Measurements from ENCODE around the gene RAD51AP1. TPM values are rescaled to one million over a fixed set of nuclear protein-coding genes. Genes with fewer than 3 reads are reported as not detected.

The RAD51AP1 gene
- total and polyA plus RNA-seq, 9 donors, result 0.53 to 3.4 (median 1.6) TPM

DNA sequence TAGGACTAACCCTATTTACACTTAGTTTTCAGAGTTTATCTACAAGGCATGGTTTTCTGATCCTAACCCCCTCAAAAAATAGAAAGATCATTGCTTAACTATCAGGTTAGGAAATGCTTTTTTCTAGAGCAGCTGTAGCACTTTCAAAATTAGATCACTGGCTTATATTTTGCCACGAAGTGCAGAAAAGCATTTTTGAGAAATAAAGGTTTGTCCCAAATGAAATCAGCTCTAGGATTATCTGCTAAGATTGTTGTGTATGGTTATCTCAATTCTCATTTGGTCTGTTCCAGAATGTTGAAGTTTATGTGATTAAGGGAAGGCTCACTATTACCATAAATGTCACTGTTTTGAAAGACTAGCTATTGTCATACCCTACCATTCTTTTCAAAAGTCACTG lies 13.5 kb downstream of the RAD51AP1 start:
- H3K9me3 ChIP-seq, result no peaks in the 10 kb centered on the region
- no peaks in the 10 kb centered on the region for H3K36me3 ChIP-seq
- TF ChIP-seq, protein P1, sequence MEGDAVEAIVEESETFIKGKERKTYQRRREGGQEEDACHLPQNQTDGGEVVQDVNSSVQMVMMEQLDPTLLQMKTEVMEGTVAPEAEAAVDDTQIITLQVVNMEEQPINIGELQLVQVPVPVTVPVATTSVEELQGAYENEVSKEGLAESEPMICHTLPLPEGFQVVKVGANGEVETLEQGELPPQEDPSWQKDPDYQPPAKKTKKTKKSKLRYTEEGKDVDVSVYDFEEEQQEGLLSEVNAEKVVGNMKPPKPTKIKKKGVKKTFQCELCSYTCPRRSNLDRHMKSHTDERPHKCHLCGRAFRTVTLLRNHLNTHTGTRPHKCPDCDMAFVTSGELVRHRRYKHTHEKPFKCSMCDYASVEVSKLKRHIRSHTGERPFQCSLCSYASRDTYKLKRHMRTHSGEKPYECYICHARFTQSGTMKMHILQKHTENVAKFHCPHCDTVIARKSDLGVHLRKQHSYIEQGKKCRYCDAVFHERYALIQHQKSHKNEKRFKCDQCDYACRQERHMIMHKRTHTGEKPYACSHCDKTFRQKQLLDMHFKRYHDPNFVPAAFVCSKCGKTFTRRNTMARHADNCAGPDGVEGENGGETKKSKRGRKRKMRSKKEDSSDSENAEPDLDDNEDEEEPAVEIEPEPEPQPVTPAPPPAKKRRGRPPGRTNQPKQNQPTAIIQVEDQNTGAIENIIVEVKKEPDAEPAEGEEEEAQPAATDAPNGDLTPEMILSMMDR (IDR thresholded peaks at IDR 0.05), result no peak
- TF ChIP-seq EP300 (IDR thresholded peaks at IDR 0.05) (no peak), POLR2A (IDR thresholded peaks at IDR 0.05) (no peak)
- no peaks in the 10 kb centered on the region for H3K4me1 ChIP-seq (ENCODE audit: insufficient read depth)
- intact Hi-C loops (cut with DNase I), result no loop called here
- H3K27me3 ChIP-seq, result no peaks in the 10 kb centered on the region
- H3K27ac ChIP-seq, result no peak overlapping the region
- H3K4me3 ChIP-seq, result no peak overlapping the region
- DNase-seq, result no peak
- WGBS, 3 donors, result 92 to 93% (median 93%) methylated on average over 1 of the region's 1 CpG

DNA sequence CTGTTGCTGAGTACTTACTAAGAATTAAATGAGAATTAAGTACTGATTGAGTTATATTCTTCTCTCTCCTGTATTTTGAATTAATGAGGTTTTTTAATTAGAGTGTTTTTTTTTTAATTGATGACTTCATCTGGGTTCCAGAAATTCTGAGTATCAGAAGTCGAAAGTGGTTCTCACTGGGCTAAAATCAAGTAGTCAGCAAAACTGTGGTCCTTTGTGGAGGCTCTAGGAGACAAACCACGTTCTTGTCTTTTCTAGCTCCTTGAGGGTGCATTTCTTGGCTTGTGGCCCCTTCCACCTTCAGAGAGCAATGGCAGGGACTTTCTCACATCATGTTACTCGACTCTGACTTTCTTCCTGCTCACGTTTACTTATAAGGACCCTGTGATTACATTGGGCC lies 15.3 kb downstream of the RAD51AP1 start:
- no peaks in the 10 kb centered on the region for H3K27me3 ChIP-seq
- intact Hi-C loops (cut with DNase I), result no loop called here
- H3K9me3 ChIP-seq, result no peaks in the 10 kb centered on the region
- no peaks in the 10 kb centered on the region for H3K36me3 ChIP-seq
- DNase-seq, result no peak
- TF ChIP-seq POLR2A (IDR thresholded peaks at IDR 0.05) (no peak), EP300 (IDR thresholded peaks at IDR 0.05) (no peak)
- TF ChIP-seq, protein P1 (IDR thresholded peaks at IDR 0.05), result no peak
- WGBS, 3 donors, result 91 to 95% (median 92%) methylated on average over 4 of the region's 4 CpGs
- no peaks in the 10 kb centered on the region for H3K4me1 ChIP-seq (ENCODE audit: insufficient read depth)
- no peak overlapping the region for H3K27ac ChIP-seq
- H3K4me3 ChIP-seq, result no peak overlapping the region

DNA sequence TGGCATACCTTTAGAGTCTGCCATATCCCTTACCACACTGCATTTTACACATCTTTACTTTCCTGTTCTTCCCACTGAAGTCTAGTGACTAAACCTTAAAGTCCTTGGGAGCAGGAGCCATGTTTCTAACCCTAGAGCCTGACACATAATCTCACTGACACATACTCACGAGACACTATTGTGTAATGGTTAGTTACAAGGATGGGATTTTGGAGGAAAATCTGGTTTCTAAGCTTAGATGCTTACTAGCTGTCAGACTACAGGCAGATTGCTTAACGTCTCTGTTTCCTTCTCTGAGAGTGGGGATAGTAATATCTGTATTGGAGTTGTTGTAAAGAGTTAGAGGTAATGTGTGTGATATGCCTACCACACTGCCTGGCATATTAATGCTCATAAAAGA lies 17.1 kb downstream of the RAD51AP1 start:
- WGBS, 3 donors, result 84 to 92% (median 90%) methylated on average over 2 of the region's 2 CpGs
- TF ChIP-seq, protein P1 (IDR thresholded peaks at IDR 0.05), result no peak
- no peak for TF ChIP-seq EP300 (IDR thresholded peaks at IDR 0.05)
- TF ChIP-seq POLR2A (IDR thresholded peaks at IDR 0.05), result no peak
- intact Hi-C loops (cut with DNase I), result no loop called here
- DNase-seq, result no peak
- Histone ChIP-seq H3K27ac (no peak overlapping the region), H3K4me1 (ENCODE audit: insufficient read depth) (no peaks in the 10 kb centered on the region), H3K27me3 (no peaks in the 10 kb centered on the region), H3K36me3 (no peaks in the 10 kb centered on the region), H3K9me3 (no peaks in the 10 kb centered on the region), H3K4me3 (no peak overlapping the region)

DNA sequence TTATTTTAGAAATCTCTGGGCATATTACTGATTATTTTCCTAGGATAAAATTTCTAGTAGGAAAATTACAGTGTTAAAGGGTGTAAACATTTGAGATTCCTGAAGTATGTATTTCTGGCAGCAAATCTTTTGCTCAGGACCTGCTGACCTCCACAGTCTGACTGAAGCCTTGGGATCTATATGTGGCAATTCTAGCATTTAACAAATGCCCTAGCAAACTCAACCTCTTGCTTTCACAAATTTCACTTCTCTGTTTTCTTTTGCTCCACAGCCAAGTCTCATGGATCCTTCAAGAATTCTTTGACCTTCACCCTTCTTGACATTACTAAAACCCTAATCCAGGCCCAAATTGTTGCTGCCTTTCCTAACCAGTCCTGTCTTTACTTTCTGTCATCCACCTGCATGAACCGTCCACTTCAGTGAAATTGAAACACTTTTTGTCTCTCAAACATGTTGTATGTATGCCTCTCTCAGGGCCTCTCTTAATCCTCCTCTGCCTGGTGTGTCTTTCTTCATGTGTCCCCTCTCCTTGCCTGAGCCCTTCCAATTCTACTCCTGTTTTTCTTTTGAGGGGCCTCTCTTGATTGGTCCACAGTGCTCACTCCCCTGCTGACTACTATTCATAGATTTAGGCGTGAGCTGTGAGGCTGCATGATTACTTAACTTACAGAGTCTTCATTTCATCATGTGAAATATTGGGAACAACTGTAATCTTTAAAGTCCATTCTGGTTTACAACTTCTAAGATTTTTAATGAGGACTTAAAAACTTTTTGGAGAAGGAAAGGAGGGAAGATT lies 18.2 kb downstream of the RAD51AP1 start:
- no peak for DNase-seq
- TF ChIP-seq EP300 (IDR thresholded peaks at IDR 0.05) (no peak), POLR2A (IDR thresholded peaks at IDR 0.05) (no peak)
- TF ChIP-seq, protein P1 (IDR thresholded peaks at IDR 0.05), result no peak
- H3K36me3 ChIP-seq, result no peaks in the 10 kb centered on the region
- H3K4me1 ChIP-seq (ENCODE audit: insufficient read depth), result peaks cover 2% of the 10 kb centered on the region
- no peaks in the 10 kb centered on the region for H3K27me3 ChIP-seq
- 86 to 94% (median 93%) methylated on average over 2 of the region's 2 CpGs for WGBS, 3 donors
- H3K9me3 ChIP-seq, result no peaks in the 10 kb centered on the region
- H3K27ac ChIP-seq, result no peak overlapping the region
- intact Hi-C loops (cut with DNase I), result no loop called here
- no peak overlapping the region for H3K4me3 ChIP-seq

All from ovary (tissue), 9 donors.